ENCODE measurements around the gene CDC42EP4. TPM values are rescaled to one million over a fixed set of nuclear protein-coding genes. Genes with fewer than 3 reads are reported as not detected.

The CDC42EP4 gene
- total RNA-seq, 1 donor from 2014 or later: 0.86 TPM

DNA sequence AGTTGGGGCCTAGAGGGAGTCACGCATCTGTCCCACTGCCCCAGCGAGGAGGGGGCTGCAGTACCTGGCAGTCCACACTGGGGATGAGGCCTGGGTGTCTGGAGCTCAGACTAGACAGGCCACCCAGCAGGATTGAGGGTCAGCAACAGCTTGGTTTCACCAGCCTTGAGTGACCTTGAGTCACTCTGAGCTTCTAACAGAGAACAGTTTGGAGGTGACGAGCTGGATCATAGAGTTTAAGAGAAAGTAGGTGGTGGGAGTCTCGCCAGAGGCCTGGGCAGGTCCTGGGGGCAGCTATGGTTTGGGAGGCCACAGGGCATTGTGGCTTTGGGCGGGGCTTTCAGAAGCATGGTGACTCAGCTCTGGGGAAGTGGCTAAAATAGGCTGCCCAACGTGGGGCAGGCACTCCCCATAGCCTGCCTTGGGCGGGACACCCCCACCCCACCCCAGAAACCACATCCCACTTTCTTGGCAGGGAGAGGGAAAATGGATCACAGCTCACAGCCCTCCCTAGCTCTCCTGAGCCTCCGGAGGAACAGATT is 20.5 kb downstream of the CDC42EP4 start:
- intact Hi-C loops (cut with micrococcal nuclease): no loop called here
- Mint-ChIP-seq H3K4me3 (no peak overlapping the region), H3K27ac (no peak overlapping the region), H3K4me1 (peaks cover 11% of the 10 kb centered on the region), H3K27me3 (no peaks in the 10 kb centered on the region), H3K9me3 (no peaks in the 10 kb centered on the region), H3K36me3 (ENCODE audit: low read depth) (no peaks in the 10 kb centered on the region)
- no peak for DNase-seq

DNA sequence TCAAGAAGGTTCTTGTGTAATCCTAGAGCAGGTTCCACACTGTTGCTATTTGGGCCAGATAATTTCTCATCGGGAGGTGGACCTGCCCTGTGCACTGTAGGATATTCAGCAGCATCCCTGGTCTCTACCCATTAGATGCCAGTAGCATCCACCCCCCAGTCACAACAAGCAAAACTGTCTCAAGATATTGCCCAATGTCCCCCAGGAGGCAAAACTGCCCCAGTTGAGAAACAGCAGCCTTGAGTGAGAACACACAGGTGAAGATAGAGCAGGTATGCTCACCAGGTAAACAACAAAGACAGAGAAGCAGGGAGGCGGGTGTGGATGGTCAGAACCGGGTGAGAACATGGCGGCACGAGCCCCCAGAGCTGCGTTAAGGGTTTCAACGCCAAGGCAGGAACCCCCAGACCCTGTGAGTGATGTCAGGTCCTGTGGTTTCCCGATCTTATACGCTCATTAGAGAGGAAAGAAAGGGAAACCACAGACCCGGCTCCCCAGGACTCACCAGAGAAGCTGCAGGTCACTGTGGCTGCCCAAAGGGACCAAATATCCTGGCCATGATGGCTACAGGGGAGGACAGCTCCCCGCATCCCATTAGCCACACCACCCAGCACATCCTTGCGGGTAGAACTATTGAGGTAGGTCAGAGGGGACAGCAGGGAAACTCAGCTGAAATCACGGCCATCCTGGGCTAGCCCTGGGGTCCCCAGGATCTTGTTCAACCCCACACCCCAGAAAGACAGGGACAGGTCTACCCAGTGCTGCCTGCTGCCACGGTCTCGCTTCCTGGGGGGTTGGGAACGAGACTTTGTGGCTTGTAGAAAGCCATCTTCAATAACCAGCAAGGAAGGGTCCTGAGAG is 21.2 kb downstream of the CDC42EP4 start:
- intact Hi-C loops (cut with micrococcal nuclease): no loop called here
- H3K27me3 Mint-ChIP-seq: no peaks in the 10 kb centered on the region
- H3K36me3 Mint-ChIP-seq (ENCODE audit: low read depth): no peaks in the 10 kb centered on the region
- peaks cover 11% of the 10 kb centered on the region for H3K4me1 Mint-ChIP-seq
- H3K4me3 Mint-ChIP-seq: no peak overlapping the region
- H3K27ac Mint-ChIP-seq: no peak overlapping the region
- H3K9me3 Mint-ChIP-seq: no peaks in the 10 kb centered on the region
- no peak for DNase-seq

GRCh38 chr17:73289549-73290254 is 22.1 kb downstream of the CDC42EP4 start:
- H3K9me3 Mint-ChIP-seq: no peaks in the 10 kb centered on the region
- H3K36me3 Mint-ChIP-seq (ENCODE audit: low read depth): no peaks in the 10 kb centered on the region
- no peak overlapping the region for H3K4me3 Mint-ChIP-seq
- H3K4me1 Mint-ChIP-seq: peaks cover 11% of the 10 kb centered on the region
- no peak overlapping the region for H3K27ac Mint-ChIP-seq
- DNase-seq: no peak
- intact Hi-C loops (cut with micrococcal nuclease): no loop called here
- H3K27me3 Mint-ChIP-seq: no peaks in the 10 kb centered on the region

GRCh38 chr17:73288534-73289302 is 23.1 kb downstream of the CDC42EP4 start:
- DNase-seq: no peak
- peaks cover 11% of the 10 kb centered on the region for H3K4me1 Mint-ChIP-seq
- no peak overlapping the region for H3K27ac Mint-ChIP-seq
- no peaks in the 10 kb centered on the region for H3K9me3 Mint-ChIP-seq
- no peaks in the 10 kb centered on the region for H3K36me3 Mint-ChIP-seq (ENCODE audit: low read depth)
- no peak overlapping the region for H3K4me3 Mint-ChIP-seq
- intact Hi-C loops (cut with micrococcal nuclease): no loop called here
- H3K27me3 Mint-ChIP-seq: no peaks in the 10 kb centered on the region

DNA sequence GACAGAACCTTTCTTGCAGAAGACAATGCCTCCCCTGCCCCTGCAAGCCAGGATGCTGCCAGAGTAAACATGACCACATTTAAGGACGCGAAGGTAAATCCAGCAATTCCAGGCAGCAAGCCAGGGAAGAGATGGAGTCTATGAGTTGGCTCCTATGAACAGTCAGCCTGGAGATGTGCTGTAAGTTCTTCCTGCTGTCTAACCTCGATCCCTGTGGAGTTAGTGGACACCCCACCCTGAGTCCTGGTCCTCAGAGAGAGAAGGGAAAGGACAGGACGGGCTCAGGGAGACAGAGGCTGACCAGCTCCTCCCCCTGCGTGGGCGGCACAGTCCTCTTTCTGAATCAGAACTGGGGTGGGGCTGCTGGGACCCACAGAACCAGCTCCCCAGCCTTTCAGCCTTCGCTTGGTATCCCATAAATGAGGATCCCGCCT is 24.9 kb downstream of the CDC42EP4 start:
- Mint-ChIP-seq H3K4me3 (no peak overlapping the region), H3K27ac (no peak overlapping the region), H3K36me3 (ENCODE audit: low read depth) (no peaks in the 10 kb centered on the region), H3K27me3 (no peaks in the 10 kb centered on the region), H3K9me3 (no peaks in the 10 kb centered on the region), H3K4me1 (peaks cover 11% of the 10 kb centered on the region)
- no peak for DNase-seq
- intact Hi-C loops (cut with micrococcal nuclease): no loop called here

- no peak for DNase-seq
- no peak overlapping the region for H3K4me3 Mint-ChIP-seq
- H3K4me1 Mint-ChIP-seq: peaks cover 5% of the 10 kb centered on the region
- intact Hi-C loops (cut with micrococcal nuclease): no loop called here
- H3K9me3 Mint-ChIP-seq: no peaks in the 10 kb centered on the region
- H3K36me3 Mint-ChIP-seq (ENCODE audit: low read depth): no peaks in the 10 kb centered on the region
- no peaks in the 10 kb centered on the region for H3K27me3 Mint-ChIP-seq
- H3K27ac Mint-ChIP-seq: no peak overlapping the region
Measured at GRCh38 chr17:73285916-73286862, 25.6 kb downstream of the CDC42EP4 start.

DNA sequence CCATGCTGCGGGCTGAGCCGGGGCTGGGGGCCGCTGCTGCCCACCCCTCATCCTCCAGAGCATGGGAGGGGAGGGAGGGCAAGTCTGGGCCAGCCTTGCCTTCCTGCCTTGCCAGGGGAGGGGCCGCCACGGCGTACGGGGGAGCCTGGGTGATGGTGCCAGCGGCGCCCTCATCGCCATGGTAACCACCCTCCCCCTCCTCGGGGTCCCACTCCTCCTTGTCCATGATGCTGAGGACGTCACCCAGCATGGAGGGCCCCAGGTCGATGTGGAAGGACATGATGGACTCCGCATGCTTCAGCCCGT is 26.2 kb downstream of the CDC42EP4 start:
- peaks cover 2% of the 10 kb centered on the region for H3K4me1 Mint-ChIP-seq
- no peak for DNase-seq
- no peaks in the 10 kb centered on the region for H3K36me3 Mint-ChIP-seq (ENCODE audit: low read depth)
- no peaks in the 10 kb centered on the region for H3K9me3 Mint-ChIP-seq
- intact Hi-C loops (cut with micrococcal nuclease): no loop called here
- no peak overlapping the region for H3K4me3 Mint-ChIP-seq
- no peaks in the 10 kb centered on the region for H3K27me3 Mint-ChIP-seq
- H3K27ac Mint-ChIP-seq: no peak overlapping the region

- Mint-ChIP-seq H3K27ac (no peak overlapping the region), H3K4me3 (no peak overlapping the region), H3K27me3 (no peaks in the 10 kb centered on the region), H3K9me3 (no peaks in the 10 kb centered on the region), H3K4me1 (no peaks in the 10 kb centered on the region), H3K36me3 (ENCODE audit: low read depth) (no peaks in the 10 kb centered on the region)
- no peak for DNase-seq
- intact Hi-C loops (cut with micrococcal nuclease): no loop called here
Measured at GRCh38 chr17:73284906-73285602, 26.7 kb downstream of the CDC42EP4 start.

GRCh38 chr17:73284354-73284753 is 27.4 kb downstream of the CDC42EP4 start:
- DNase-seq: no peak
- no peak overlapping the region for H3K4me3 Mint-ChIP-seq
- no peaks in the 10 kb centered on the region for H3K36me3 Mint-ChIP-seq (ENCODE audit: low read depth)
- no peak overlapping the region for H3K27ac Mint-ChIP-seq
- H3K27me3 Mint-ChIP-seq: no peaks in the 10 kb centered on the region
- intact Hi-C loops (cut with micrococcal nuclease): no loop called here
- H3K4me1 Mint-ChIP-seq: no peaks in the 10 kb centered on the region
- H3K9me3 Mint-ChIP-seq: no peaks in the 10 kb centered on the region

DNA sequence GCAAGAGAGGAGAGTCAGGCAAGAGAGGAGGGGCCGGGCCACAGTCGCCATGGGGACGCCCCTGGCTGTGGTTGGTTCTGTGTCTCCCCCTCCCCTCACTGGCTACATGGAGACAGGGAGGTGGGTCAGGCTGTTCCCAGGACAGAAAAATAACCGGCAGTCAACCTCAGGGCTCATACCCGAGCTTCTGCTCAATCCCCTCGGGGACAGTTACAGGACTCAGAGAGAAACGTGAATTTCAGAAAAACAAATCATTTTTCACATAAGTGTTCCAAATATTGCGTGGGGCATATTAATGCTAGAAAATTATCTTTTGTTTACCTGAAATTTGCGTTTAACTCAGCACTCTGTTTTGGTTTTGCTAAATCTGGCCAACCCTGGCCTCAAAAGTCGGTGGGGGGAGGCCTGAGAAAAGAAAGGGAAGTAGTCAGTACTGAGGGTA is 27.9 kb downstream of the CDC42EP4 start:
- no peak for DNase-seq
- no peak overlapping the region for H3K27ac Mint-ChIP-seq
- no peaks in the 10 kb centered on the region for H3K9me3 Mint-ChIP-seq
- H3K4me1 Mint-ChIP-seq: no peaks in the 10 kb centered on the region
- intact Hi-C loops (cut with micrococcal nuclease): no loop called here
- H3K27me3 Mint-ChIP-seq: no peaks in the 10 kb centered on the region
- no peaks in the 10 kb centered on the region for H3K36me3 Mint-ChIP-seq (ENCODE audit: low read depth)
- H3K4me3 Mint-ChIP-seq: no peak overlapping the region

GRCh38 chr17:73283250-73283649 is 28.6 kb downstream of the CDC42EP4 start:
- H3K4me1 Mint-ChIP-seq: no peaks in the 10 kb centered on the region
- intact Hi-C loops (cut with micrococcal nuclease): no loop called here
- H3K36me3 Mint-ChIP-seq (ENCODE audit: low read depth): no peaks in the 10 kb centered on the region
- no peak for DNase-seq
- H3K27me3 Mint-ChIP-seq: no peaks in the 10 kb centered on the region
- no peak overlapping the region for H3K4me3 Mint-ChIP-seq
- H3K27ac Mint-ChIP-seq: no peak overlapping the region
- H3K9me3 Mint-ChIP-seq: no peaks in the 10 kb centered on the region

GRCh38 chr17:73282629-73283028 is 29.2 kb downstream of the CDC42EP4 start:
- no peak overlapping the region for H3K27ac Mint-ChIP-seq
- H3K4me3 Mint-ChIP-seq: no peak overlapping the region
- no peak for DNase-seq
- H3K9me3 Mint-ChIP-seq: no peaks in the 10 kb centered on the region
- intact Hi-C loops (cut with micrococcal nuclease): no loop called here
- no peaks in the 10 kb centered on the region for H3K27me3 Mint-ChIP-seq
- H3K4me1 Mint-ChIP-seq: no peaks in the 10 kb centered on the region
- no peaks in the 10 kb centered on the region for H3K36me3 Mint-ChIP-seq (ENCODE audit: low read depth)
